ENCODE measurements around the gene GYG1. TPM values are rescaled to one million over a fixed set of nuclear protein-coding genes. Genes with fewer than 3 reads are reported as not detected.

GYG1 gene
- total and polyA plus RNA-seq, 4 donors: 27.1 to 54.3 (median 51.2) TPM

GRCh38 chr3:149061776-149062175, 70.4 kb downstream of the GYG1 start:
- Histone ChIP-seq H3K27me3 (ENCODE audit: control insufficient read depth, insufficient read depth, low read length) (no peaks in the 10 kb centered on the region), H3K4me3 (ENCODE audit: low read depth, low read length) (no peak overlapping the region), H3K36me3 (ENCODE audit: control insufficient read depth, insufficient read depth, low read length) (peaks cover 27% of the 10 kb centered on the region), H3K9me3 (ENCODE audit: control insufficient read depth, insufficient read depth, low read length) (no peaks in the 10 kb centered on the region), H3K4me1 (ENCODE audit: control insufficient read depth, insufficient read depth, low read length) (no peaks in the 10 kb centered on the region), H3K27ac (ENCODE audit: low read depth, low read length) (no peak overlapping the region)
- DNase-seq (ENCODE audit: low read depth in 4 of 6, low spot score in 6 of 6): no peak
- no CpG with 5 or more reads among the region's 2 CpGs for WGBS (ENCODE audit: insufficient coverage)

DNA sequence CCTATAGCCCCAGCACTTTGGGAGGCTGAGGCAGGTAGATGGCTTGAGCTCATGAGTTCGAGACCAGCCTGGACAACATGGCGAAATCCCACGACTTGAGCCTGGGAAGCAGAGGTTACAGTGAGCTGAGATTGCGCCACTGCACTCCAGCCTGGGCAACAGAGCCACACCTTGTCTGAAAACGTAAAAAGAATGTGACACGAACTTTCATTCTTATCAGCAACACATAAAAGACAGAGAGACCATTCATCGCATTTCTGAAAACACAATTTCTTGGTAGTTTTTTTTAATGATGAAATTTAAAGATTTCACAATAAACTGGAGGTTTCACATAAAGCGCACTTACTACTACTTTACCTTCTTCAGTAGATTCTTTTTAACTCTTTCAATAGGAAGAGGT, 76.5 kb downstream of the GYG1 start:
- Histone ChIP-seq H3K27me3 (ENCODE audit: control insufficient read depth, insufficient read depth, low read length) (no peaks in the 10 kb centered on the region), H3K36me3 (ENCODE audit: control insufficient read depth, insufficient read depth, low read length) (peaks cover 19% of the 10 kb centered on the region), H3K27ac (ENCODE audit: low read depth, low read length) (no peak overlapping the region), H3K4me3 (ENCODE audit: low read depth, low read length) (no peak overlapping the region), H3K9me3 (ENCODE audit: control insufficient read depth, insufficient read depth, low read length) (no peaks in the 10 kb centered on the region), H3K4me1 (ENCODE audit: control insufficient read depth, insufficient read depth, low read length) (no peaks in the 10 kb centered on the region)
- 96% methylated on average over 4 of the region's 8 CpGs for WGBS (ENCODE audit: insufficient coverage)
- no peak for DNase-seq (ENCODE audit: low read depth in 4 of 6, low spot score in 6 of 6)

Other genes starting within 250 kb of the GYG1 start
- gene CPB1, start 163.7 kb upstream of the GYG1 start, total RNA-seq: under 1 TPM; 0.17 to 0.30 TPM
- gene CPB1, start 163.7 kb upstream of the GYG1 start, polyA plus RNA-seq (ENCODE audit: insufficient read length in 2 of 2): under 1 TPM in 1 of 2 donors, not detected in 1; 0.19 TPM
- gene CPA3, start 126.2 kb upstream of the GYG1 start, total RNA-seq: 1 to 10 TPM; 2.6 to 4.5 TPM
- under 1 TPM in 1 of 2 donors, not detected in 1; 0.89 TPM for gene CPA3, start 126.2 kb upstream of the GYG1 start, polyA plus RNA-seq (ENCODE audit: insufficient read length in 2 of 2)
- gene HLTF, start 95.0 kb downstream of the GYG1 start, total RNA-seq: 10 to 100 TPM; 66.7 to 87.7 TPM
- 10 to 100 TPM; 35.6 to 45.6 TPM for gene HLTF, start 95.0 kb downstream of the GYG1 start, polyA plus RNA-seq (ENCODE audit: insufficient read length in 2 of 2)
- gene HPS3, start 138.1 kb downstream of the GYG1 start, total RNA-seq: 10 to 100 TPM; 22.9 to 28.1 TPM
- gene HPS3, start 138.1 kb downstream of the GYG1 start, polyA plus RNA-seq (ENCODE audit: insufficient read length in 2 of 2): 10 to 100 TPM; 21.6 to 28.5 TPM
- gene CP, start 230.3 kb downstream of the GYG1 start, total RNA-seq: 10 to 100 TPM in 1 of 2 donors, 1 to 10 TPM in 1; 1.7 to 48.7 TPM
- gene CP, start 230.3 kb downstream of the GYG1 start, polyA plus RNA-seq (ENCODE audit: insufficient read length in 2 of 2): 1 to 10 TPM in 1 of 2 donors, under 1 TPM in 1; 0.93 to 1.3 TPM

Data from spinal cord (tissue), 10 donors.